HL-60 (cell line): Measurements from ENCODE around the gene TMEM131L.

Experiments used
- DNase-seq, 2 experiments: peaks; one replicate each; pipeline ENCODE4 v3.0.0-alpha.2; 2010 to 2020; ENCODE audit warnings: low read depth in 1 of 2, low spot score in 1 of 2
- H3K27ac ChIP-seq: fragments of 250-450 bp; sonication (Bioruptor Pico); replicated peaks from 2 replicates; pipeline ENCODE4 v1.5.1; 2020; ENCODE audit warnings: mild to moderate bottlenecking, moderate library complexity
- H3K27me3 ChIP-seq: fragments of 250-450 bp; sonication (Bioruptor Pico); 2 replicates; pipeline ENCODE4 v1.5.1; 2021; ENCODE audit warnings: mild to moderate bottlenecking, moderate library complexity; ENCODE audit not compliant: insufficient read depth, poor library complexity, severe bottlenecking
- H3K4me3 ChIP-seq: replicated peaks from 2 replicates; pipeline ENCODE4 v1.5.1; 2011; ENCODE audit warnings: mild to moderate bottlenecking, control low read depth, low read length; ENCODE audit not compliant: insufficient read depth
- CTCF ChIP-seq: IDR thresholded peaks from one replicate; pipeline ENCODE4 v1.5.1; 2011; ENCODE audit warnings: low read length, control low read depth, inconsistent platforms; ENCODE audit not compliant: insufficient read depth
- GABPA ChIP-seq: IDR thresholded peaks from 2 replicates; pipeline ENCODE4 v1.6.1; 2012; ENCODE audit warnings: low read depth
- POLR2AphosphoS5 ChIP-seq: IDR thresholded peaks from 2 replicates; pipeline ENCODE4 v1.6.1; 2012; ENCODE audit warnings: low read depth
- REST ChIP-seq: IDR thresholded peaks from 2 replicates; pipeline ENCODE4 v1.6.1; 2012; ENCODE audit warnings: low read depth; ENCODE audit not compliant: insufficient replicate concordance
- SPI1 ChIP-seq: IDR thresholded peaks from 2 replicates; pipeline ENCODE4 v1.6.1; 2012; ENCODE audit warnings: low read depth, mild to moderate bottlenecking, borderline replicate concordance

The TMEM131L gene

GRCh38 chr4:153472122-153473037 lies 6.2 kb downstream of the TMEM131L start:
- Histone ChIP-seq H3K27me3 (no peaks in the 10 kb centered on the region), H3K27ac (no peak overlapping the region), H3K4me3 (no peak overlapping the region)
- TF ChIP-seq REST (no peak), CTCF (no peak), POLR2AphosphoS5 (no peak), GABPA (no peak)
- DNase-seq, result no peak

- H3K4me3 ChIP-seq, result no peak overlapping the region
- no peak for TF ChIP-seq SPI1
- TF ChIP-seq REST, result no peak
- no peak for TF ChIP-seq GABPA
- TF ChIP-seq CTCF, result no peak
- no peak for TF ChIP-seq POLR2AphosphoS5
- DNase-seq, result no peak
Measured at GRCh38 chr4:153474251-153474650, 8.1 kb downstream of the TMEM131L start.

GRCh38 chr4:153476829-153477574 lies 10.8 kb downstream of the TMEM131L start:
- DNase-seq, result no peak
- TF ChIP-seq POLR2AphosphoS5 (no peak), SPI1 (no peak), CTCF (no peak), GABPA (no peak), REST (no peak)
- Histone ChIP-seq H3K27ac (no peak overlapping the region), H3K27me3 (no peaks in the 10 kb centered on the region), H3K4me3 (no peak overlapping the region)

More at GRCh38 chr4:153474251-153474650, 8.1 kb downstream of the TMEM131L start:
- Histone ChIP-seq H3K27me3 (no peaks in the 10 kb centered on the region), H3K27ac (no peak overlapping the region)
